MM.1S (cell line): ENCODE results near the gene CMTM5.

Source experiments
- DNase-seq: peaks from one replicate; pipeline ENCODE4 v3.0.0-alpha.2; 2015
- H2AFZ ChIP-seq: fragments of 300-600 bp; sonication (generic); 2 replicates; pipeline ENCODE4 v1.6.0; 2016; ENCODE audit warnings: antibody characterized with exemption, low read length
- H3F3A ChIP-seq: fragments of 300-600 bp; sonication (generic); 2 replicates; pipeline ENCODE4 v1.6.1; 2016; ENCODE audit warnings: mild to moderate bottlenecking, antibody characterized with exemption, low read length, moderate library complexity, mixed read lengths; ENCODE audit not compliant: insufficient read depth
- H3K27ac ChIP-seq: fragments of 300-600 bp; sonication (generic); 2 replicates; pipeline ENCODE4 v1.5.1; 2016; ENCODE audit warnings: mild to moderate bottlenecking, low read length
- H3K27me3 ChIP-seq: fragments of 300-600 bp; sonication (generic); replicated peaks from 2 replicates; pipeline ENCODE4 v1.6.0; 2016; ENCODE audit warnings: low read length; ENCODE audit not compliant: insufficient read depth
- H3K36me3 ChIP-seq: fragments of 300-600 bp; sonication (generic); replicated peaks from 2 replicates; pipeline ENCODE4 v1.6.1; 2016; ENCODE audit warnings: mild to moderate bottlenecking, low read length, mixed read lengths; ENCODE audit not compliant: insufficient read depth
- H3K4me1 ChIP-seq: fragments of 300-600 bp; sonication (generic); 2 replicates; pipeline ENCODE4 v1.6.1; 2016; ENCODE audit warnings: low read length, mixed read lengths
- H3K4me2 ChIP-seq: fragments of 300-600 bp; sonication (generic); 2 replicates; pipeline ENCODE4 v1.6.0; 2016; ENCODE audit warnings: low read depth, low read length
- H3K4me3 ChIP-seq: fragments of 300-600 bp; sonication (generic); 2 replicates; pipeline ENCODE4 v1.5.1; 2016; ENCODE audit warnings: low read length, mixed read lengths
- H3K79me2 ChIP-seq: fragments of 300-600 bp; sonication (generic); 2 replicates; pipeline ENCODE4 v1.6.1; 2016; ENCODE audit warnings: mixed run types, low read length, mixed read lengths
- H3K9ac ChIP-seq: fragments of 300-600 bp; sonication (generic); 2 replicates; pipeline ENCODE4 v1.6.1; 2016; ENCODE audit warnings: low read length, mixed read lengths
- H3K9me2 ChIP-seq: fragments of 300-600 bp; sonication (generic); replicated peaks from 2 replicates; pipeline ENCODE4 v1.6.1; 2016; ENCODE audit warnings: mild to moderate bottlenecking, low read length, mixed read lengths; ENCODE audit not compliant: insufficient read depth
- H3K9me3 ChIP-seq: fragments of 300-600 bp; sonication (generic); replicated peaks from 2 replicates; pipeline ENCODE4 v1.6.1; 2016; ENCODE audit warnings: mild to moderate bottlenecking, low read length, mixed read lengths; ENCODE audit not compliant: insufficient read depth
- H4K20me1 ChIP-seq: fragments of 300-600 bp; sonication (generic); 2 replicates; pipeline ENCODE4 v1.6.1; 2016; ENCODE audit warnings: mild to moderate bottlenecking, low read length, moderate library complexity, mixed read lengths; ENCODE audit not compliant: insufficient read depth
- CTCF ChIP-seq: fragments of 300-600 bp; sonication (generic); IDR thresholded peaks from 2 replicates; pipeline ENCODE4 v1.5.1; 2016; ENCODE audit warnings: antibody characterized with exemption, low read length, mixed read lengths
- EZH2 ChIP-seq: fragments of 300-600 bp; sonication (generic); optimal IDR thresholded peaks from 2 replicates; pipeline ENCODE3; 2017; ENCODE audit warnings: low read depth, mild to moderate bottlenecking, antibody characterized with exemption, low read length, mixed read lengths
- EZH2phosphoT487 ChIP-seq: fragments of 300-600 bp; sonication (generic); IDR thresholded peaks from 2 replicates; pipeline ENCODE4 v1.6.1; 2018; ENCODE audit warnings: antibody characterized with exemption, low read length

CMTM5 gene

GRCh38 chr14:23353433-23353780 is 23.4 kb upstream of the CMTM5 start:
- no peaks in the 10 kb centered on the region for H3K9me2 ChIP-seq
- no peaks in the 10 kb centered on the region for H3K9me3 ChIP-seq
- no peak overlapping the region for H3K9ac ChIP-seq
- H3K4me2 ChIP-seq = no peak overlapping the region
- DNase-seq = no peak
- H3K27ac ChIP-seq = no peak overlapping the region
- H4K20me1 ChIP-seq = no peaks in the 10 kb centered on the region
- no peaks in the 10 kb centered on the region for H3K4me1 ChIP-seq
- peaks cover 5% of the 10 kb centered on the region for H3K27me3 ChIP-seq
- no peaks in the 10 kb centered on the region for H3K79me2 ChIP-seq
- no peaks in the 10 kb centered on the region for H3F3A ChIP-seq
- TF ChIP-seq EZH2phosphoT487 = no peak
- no peak for TF ChIP-seq EZH2
- TF ChIP-seq CTCF = no peak
- H3K36me3 ChIP-seq = no peaks in the 10 kb centered on the region
- no peak overlapping the region for H2AFZ ChIP-seq
- H3K4me3 ChIP-seq = no peak overlapping the region

GRCh38 chr14:23354990-23355389 is 21.9 kb upstream of the CMTM5 start:
- Histone ChIP-seq H3K4me2 (no peak overlapping the region), H3K4me3 (no peak overlapping the region), H3K79me2 (no peaks in the 10 kb centered on the region), H3K27ac (no peak overlapping the region), H3F3A (no peaks in the 10 kb centered on the region), H3K9me2 (no peaks in the 10 kb centered on the region), H3K27me3 (peaks cover 5% of the 10 kb centered on the region), H2AFZ (no peak overlapping the region), H3K9me3 (no peaks in the 10 kb centered on the region), H3K9ac (no peak overlapping the region), H4K20me1 (no peaks in the 10 kb centered on the region), H3K4me1 (no peaks in the 10 kb centered on the region), H3K36me3 (no peaks in the 10 kb centered on the region)
- no peak for DNase-seq
- TF ChIP-seq EZH2 (no peak), EZH2phosphoT487 (no peak), CTCF (no peak)

- H3K79me2 ChIP-seq = no peaks in the 10 kb centered on the region
- H3F3A ChIP-seq = no peaks in the 10 kb centered on the region
- TF ChIP-seq CTCF = no peak
- no peak for TF ChIP-seq EZH2
- TF ChIP-seq EZH2phosphoT487 = no peak
- H3K9me3 ChIP-seq = no peaks in the 10 kb centered on the region
- H3K4me3 ChIP-seq = no peak overlapping the region
- no peaks in the 10 kb centered on the region for H3K36me3 ChIP-seq
- no peak overlapping the region for H3K27ac ChIP-seq
- no peak overlapping the region for H3K9ac ChIP-seq
- no peaks in the 10 kb centered on the region for H3K4me1 ChIP-seq
- H4K20me1 ChIP-seq = no peaks in the 10 kb centered on the region
- peaks cover 5% of the 10 kb centered on the region for H3K27me3 ChIP-seq
- no peak overlapping the region for H2AFZ ChIP-seq
- no peak overlapping the region for H3K4me2 ChIP-seq
- no peaks in the 10 kb centered on the region for H3K9me2 ChIP-seq
- DNase-seq = no peak
Measured at GRCh38 chr14:23355871-23356435, 20.9 kb upstream of the CMTM5 start.
